HEK293T (cell line): ENCODE results near the gene CCDC33.

Source experiments
- CTCF ChIA-PET: fragments of 350-600 bp; formaldehyde crosslinking; extraction: SDS; loops from one replicate; lab custom pipeline; 2021; ENCODE audit warnings: antibody characterized with exemption, inconsistent platforms; lab: Yijun Ruan, JAX
- POLR2A ChIA-PET: fragments of 350-600 bp; formaldehyde crosslinking; extraction: SDS; loops from one replicate; lab custom pipeline; 2020; ENCODE audit warnings: antibody characterized with exemption, inconsistent platforms; lab: Yijun Ruan, JAX
- DNase-seq: peaks from one replicate; pipeline ENCODE4 v3.0.0; 2012; ENCODE audit warnings: mixed read lengths; ENCODE audit errors: extremely low spot score
- ARNT ChIP-seq: fragments of 450-650 bp; IDR thresholded peaks from 2 replicates; pipeline ENCODE4 v1.6.1; 2017; ENCODE audit warnings: mild to moderate bottlenecking
- BHLHE40 ChIP-seq: fragments of 450-650 bp; IDR thresholded peaks from 2 replicates; pipeline ENCODE4 v1.6.1; 2016; ENCODE audit warnings: mild to moderate bottlenecking, moderate library complexity, borderline replicate concordance
- CTBP1 ChIP-seq: fragments of 450-650 bp; IDR thresholded peaks from 2 replicates; pipeline ENCODE4 v1.6.1; 2016; ENCODE audit warnings: borderline replicate concordance
- ELF4 ChIP-seq: fragments of 450-650 bp; IDR thresholded peaks from 2 replicates; pipeline ENCODE4 v1.6.1; 2017; ENCODE audit warnings: antibody characterized with exemption
- FOXA1 ChIP-seq: fragments of 450-650 bp; IDR thresholded peaks from 2 replicates; pipeline ENCODE4 v1.6.1; 2016; ENCODE audit warnings: mild to moderate bottlenecking
- FOXK2 ChIP-seq: fragments of 450-650 bp; IDR thresholded peaks from 2 replicates; pipeline ENCODE4 v1.6.1; 2016; ENCODE audit warnings: mild to moderate bottlenecking
- FOXM1 ChIP-seq: fragments of 450-650 bp; IDR thresholded peaks from 2 replicates; pipeline ENCODE4 v1.6.1; 2017; ENCODE audit warnings: mild to moderate bottlenecking, borderline replicate concordance
- HDGF ChIP-seq: fragments of 450-650 bp; IDR thresholded peaks from 2 replicates; pipeline ENCODE4 v1.6.1; 2017; ENCODE audit warnings: antibody characterized with exemption, borderline replicate concordance
- L3MBTL2 ChIP-seq: fragments of 450-650 bp; conservative IDR thresholded peaks from 2 replicates; pipeline ENCODE4 v1.6.1; 2016; ENCODE audit warnings: mild to moderate bottlenecking
- LEF1 ChIP-seq: fragments of 450-650 bp; IDR thresholded peaks from 2 replicates; pipeline ENCODE4 v1.6.1; 2017; ENCODE audit warnings: mild to moderate bottlenecking, borderline replicate concordance
- NFRKB ChIP-seq: fragments of 450-650 bp; IDR thresholded peaks from 2 replicates; pipeline ENCODE4 v1.6.1; 2016; ENCODE audit warnings: mild to moderate bottlenecking, moderate library complexity
- SP1 ChIP-seq: fragments of 450-650 bp; IDR thresholded peaks from 2 replicates; pipeline ENCODE4 v1.6.1; 2017
- SUZ12 ChIP-seq: fragments of 450-650 bp; IDR thresholded peaks from 2 replicates; pipeline ENCODE4 v1.6.1; 2016; ENCODE audit warnings: mild to moderate bottlenecking
- TARDBP ChIP-seq: fragments of 450-650 bp; IDR thresholded peaks from 2 replicates; pipeline ENCODE4 v1.6.1; 2016
- ZNF384 ChIP-seq: fragments of 450-650 bp; IDR thresholded peaks from 2 replicates; pipeline ENCODE4 v1.6.1; 2016
- TF ChIP-seq, protein P1 (sequence below): fragments of 450-650 bp; IDR thresholded peaks from 2 replicates; pipeline ENCODE4 v1.6.1; 2016

CCDC33 gene

DNA sequence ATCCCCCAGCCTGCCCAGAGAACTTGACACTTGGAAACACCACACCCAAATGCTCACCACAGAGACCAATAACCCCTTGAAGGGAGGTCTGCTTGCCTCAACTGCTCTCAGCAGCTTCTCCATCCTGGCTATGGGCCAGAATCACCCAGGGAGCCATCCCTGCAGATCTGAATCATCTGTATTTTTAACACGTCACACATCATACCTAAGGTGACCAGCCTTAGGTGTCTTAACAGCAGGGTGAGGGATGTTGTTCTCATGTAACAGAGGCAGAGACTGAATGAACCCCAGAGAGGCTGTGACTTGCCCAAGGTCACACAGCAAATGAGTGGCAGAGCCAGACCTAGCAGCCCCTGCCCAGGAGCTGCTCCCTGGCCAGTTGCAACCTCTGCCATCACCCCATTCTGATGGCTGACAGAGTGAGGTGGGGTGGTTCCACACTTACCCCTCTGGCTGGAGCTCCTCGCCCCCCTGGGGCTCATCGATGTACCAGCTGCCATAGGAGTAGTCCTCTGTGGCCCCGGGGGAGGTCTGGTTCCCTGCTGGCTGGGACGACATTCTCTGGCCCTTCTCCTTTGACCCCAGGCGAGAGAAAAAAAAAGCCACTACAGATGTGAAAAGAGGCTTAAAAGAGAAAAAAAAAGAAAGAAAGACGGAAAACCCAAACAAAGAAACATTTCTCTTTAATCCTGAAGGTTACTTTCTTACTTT is 34.3 kb upstream of the CCDC33 start:
- no peak for DNase-seq
- ChIA-PET CTCF (interaction anchor here (0.7 to 1.4 kb wide), 5 partner anchors 24 to 160 kb away, joined by 4 to 9 read pairs (median 4); no protein-coding TSS in a partner anchor), POLR2A (interaction anchor here (0.6 to 2.5 kb wide), 9 partner anchors 8 to 1250 kb away, joined by 3 to 8 read pairs (median 4); partner anchors contain the start of gene SIN3A)
- no peak for TF ChIP-seq HDGF
- no peak for TF ChIP-seq LEF1
- no peak for TF ChIP-seq ZNF384
- no peak for TF ChIP-seq NFRKB
- TF ChIP-seq SP1, result no peak
- TF ChIP-seq TARDBP, result no peak
- no peak for TF ChIP-seq ELF4
- no peak for TF ChIP-seq FOXA1

DNA sequence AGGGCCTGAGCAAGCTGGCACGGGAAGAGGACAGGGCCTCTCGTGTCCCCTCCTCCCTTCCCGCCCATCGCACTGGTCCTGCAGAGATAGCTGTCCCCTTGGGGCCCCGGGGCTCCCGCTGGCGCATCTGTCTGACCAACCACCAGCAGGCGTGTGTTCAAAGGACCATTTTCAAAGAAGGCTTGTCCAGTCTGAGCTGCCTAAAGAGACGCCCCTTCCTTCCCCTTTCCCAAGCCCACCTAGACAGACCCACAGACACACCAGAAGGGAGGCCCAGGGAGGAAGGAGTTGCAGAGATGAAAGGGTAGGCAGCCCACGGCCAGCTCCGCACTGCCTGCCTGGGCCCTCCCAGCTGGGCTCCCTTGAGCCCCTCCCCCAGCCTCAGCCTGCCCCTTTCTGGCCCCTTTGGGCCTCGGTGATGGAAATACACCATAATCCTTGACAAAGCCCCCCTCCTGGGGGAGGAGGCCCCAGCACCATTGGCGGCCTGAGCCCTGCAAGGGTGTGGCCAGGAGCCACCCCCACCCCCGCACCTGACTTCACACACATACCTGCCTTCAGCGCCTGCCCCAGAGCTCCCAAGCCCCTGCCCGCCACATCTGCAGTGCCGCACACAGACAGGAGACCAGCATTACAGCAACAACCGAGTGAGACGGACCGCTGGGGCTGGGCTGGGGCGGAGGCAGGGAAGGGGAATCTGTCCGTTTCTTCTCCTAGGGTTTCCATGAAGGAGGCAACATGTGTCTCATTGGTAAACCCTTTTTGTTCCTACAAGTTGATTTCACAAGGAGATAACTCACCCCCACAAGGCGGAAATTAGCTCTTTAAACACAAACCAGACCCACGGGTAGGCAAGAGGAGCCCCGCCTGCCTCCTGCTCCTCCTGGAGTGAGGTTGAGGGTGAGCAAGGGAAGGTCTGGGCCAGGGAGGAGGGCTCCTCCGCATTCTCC is 33.4 kb upstream of the CCDC33 start, which contains the start of gene STRA6:
TSS of gene STRA6 (minus strand) at position 336 of the 950 bp plus-strand sequence. CDS start 520 bp downstream, outside the sequence.
- ChIA-PET POLR2A (interaction anchor here (0.6 to 2.5 kb wide), 9 partner anchors 9 to 1249 kb away, joined by 3 to 8 read pairs (median 4); partner anchors contain the start of gene SIN3A), CTCF (interaction anchor here (0.6 to 1.7 kb wide), 11 partner anchors 8 to 687 kb away, joined by 3 to 9 read pairs (median 4); partner anchors contain the start of gene ISLR2)
- TF ChIP-seq L3MBTL2 (no peak), LEF1 (no peak), FOXK2 (no peak), FOXA1 (no peak), TARDBP (no peak), ZNF384 (no peak), HDGF (no peak), SUZ12 (no peak)
- TF ChIP-seq, protein P1, sequence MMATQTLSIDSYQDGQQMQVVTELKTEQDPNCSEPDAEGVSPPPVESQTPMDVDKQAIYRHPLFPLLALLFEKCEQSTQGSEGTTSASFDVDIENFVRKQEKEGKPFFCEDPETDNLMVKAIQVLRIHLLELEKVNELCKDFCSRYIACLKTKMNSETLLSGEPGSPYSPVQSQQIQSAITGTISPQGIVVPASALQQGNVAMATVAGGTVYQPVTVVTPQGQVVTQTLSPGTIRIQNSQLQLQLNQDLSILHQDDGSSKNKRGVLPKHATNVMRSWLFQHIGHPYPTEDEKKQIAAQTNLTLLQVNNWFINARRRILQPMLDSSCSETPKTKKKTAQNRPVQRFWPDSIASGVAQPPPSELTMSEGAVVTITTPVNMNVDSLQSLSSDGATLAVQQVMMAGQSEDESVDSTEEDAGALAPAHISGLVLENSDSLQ, result no peak
- DNase-seq, result peak; percentile 45

DNA sequence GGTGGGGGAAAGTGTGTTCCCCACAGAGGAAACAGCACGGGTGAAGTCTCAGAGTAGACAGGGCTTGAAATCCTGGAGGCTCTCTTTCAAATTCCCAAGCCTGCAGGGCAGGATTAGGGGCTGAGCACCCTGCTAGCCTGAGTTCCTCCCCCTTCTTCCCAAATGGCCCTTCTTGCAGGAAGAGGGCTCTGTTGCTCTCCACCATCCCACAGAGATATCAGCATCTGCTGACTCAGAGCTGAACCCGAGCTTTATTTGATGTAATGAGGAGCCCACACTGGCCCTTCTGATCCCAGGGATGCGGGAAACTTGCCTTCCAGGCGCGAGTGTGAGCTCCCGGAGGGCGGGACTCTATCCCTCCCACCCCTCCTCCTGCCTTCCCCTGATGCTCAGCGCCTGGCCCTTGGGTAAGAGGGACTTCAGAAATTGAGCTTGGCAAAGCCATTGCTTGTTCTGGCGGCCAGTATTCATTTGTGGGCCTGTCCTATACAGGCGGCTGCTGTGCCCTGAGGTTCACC is 32.2 kb upstream of the CCDC33 start:
- POLR2A ChIA-PET, result interaction anchor here (1.2 to 2.5 kb wide), 3 partner anchors 10 to 17 kb away, joined by 4 to 8 read pairs (median 8); no protein-coding TSS in a partner anchor
- TF ChIP-seq NFRKB (no peak), ELF4 (no peak), L3MBTL2 (no peak), BHLHE40 (no peak), CTBP1 (no peak), TARDBP (no peak), SUZ12 (no peak), ARNT (no peak), SP1 (no peak), FOXK2 (no peak), ZNF384 (no peak), FOXM1 (no peak), FOXA1 (no peak), LEF1 (no peak), HDGF (no peak)
- TF ChIP-seq, protein P1, result no peak
- DNase-seq, result no peak
- CTCF ChIA-PET, result interaction anchor here (1.0 to 1.7 kb wide), 4 partner anchors 74 to 137 kb away, joined by 3 to 5 read pairs (median 4); partner anchors contain the start of gene ISLR2

DNA sequence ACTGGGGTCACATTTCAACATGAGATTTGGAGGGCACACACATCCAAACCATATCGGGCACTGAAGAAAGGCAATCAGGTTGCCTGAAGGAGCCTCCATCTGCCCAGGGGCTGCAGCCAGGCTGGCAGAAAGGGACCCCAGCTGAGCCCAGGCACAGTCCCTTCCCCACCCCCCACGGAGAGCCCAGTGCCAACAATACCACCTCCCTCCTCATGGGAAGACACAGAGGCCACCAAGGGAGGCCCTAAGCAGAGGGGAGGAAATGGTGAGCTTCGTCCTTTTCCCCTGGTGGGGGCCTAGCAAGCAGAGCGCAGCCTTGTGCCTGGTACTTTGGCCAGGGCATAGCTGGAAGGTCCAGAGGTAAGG is 30.6 kb upstream of the CCDC33 start:
- DNase-seq, result no peak
- no peak for TF ChIP-seq SP1
- TF ChIP-seq LEF1, result no peak
- no peak for TF ChIP-seq CTBP1
- TF ChIP-seq HDGF, result no peak
- TF ChIP-seq ZNF384, result no peak
- no peak for TF ChIP-seq FOXM1
- no peak for TF ChIP-seq FOXK2
- no peak for TF ChIP-seq ARNT
- TF ChIP-seq TARDBP, result no peak
- TF ChIP-seq ELF4, result no peak
- TF ChIP-seq FOXA1, result no peak
- no peak for TF ChIP-seq BHLHE40
- no peak for TF ChIP-seq SUZ12
- TF ChIP-seq, protein P1, result no peak
- TF ChIP-seq NFRKB, result no peak
- no peak for TF ChIP-seq L3MBTL2
- ChIA-PET POLR2A (no interaction called here), CTCF (no interaction called here)

DNA sequence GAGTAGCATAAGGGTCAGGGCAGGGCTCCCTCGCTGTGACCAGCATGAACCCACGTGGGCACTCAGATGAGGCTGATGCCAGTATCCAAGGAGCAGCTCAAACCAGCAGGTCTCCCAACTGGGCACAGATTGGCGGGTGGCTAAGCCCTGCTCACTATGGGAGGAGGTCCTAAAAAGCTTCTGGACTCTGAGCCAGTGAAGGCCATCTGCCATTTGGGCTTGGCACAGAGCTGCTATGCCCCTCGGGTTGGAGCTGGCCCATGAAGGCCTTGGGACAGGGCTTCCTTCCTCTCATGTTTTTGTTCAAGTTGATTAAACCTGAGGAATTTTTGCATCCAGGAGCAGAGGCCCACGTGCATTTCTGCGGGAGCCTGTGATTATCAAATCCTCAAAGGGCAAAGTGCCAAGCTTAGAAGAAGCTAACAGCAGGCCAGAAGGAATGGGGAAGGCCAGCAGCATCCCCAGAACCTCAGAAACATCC is 29.3 kb upstream of the CCDC33 start:
- TF ChIP-seq SUZ12 (no peak), ELF4 (no peak), L3MBTL2 (no peak), CTBP1 (no peak), FOXM1 (no peak), BHLHE40 (no peak), ZNF384 (no peak), TARDBP (no peak), FOXA1 (no peak), ARNT (no peak), FOXK2 (no peak), HDGF (no peak)
- TF ChIP-seq, protein P1, result no peak
- POLR2A ChIA-PET, result no interaction called here
- CTCF ChIA-PET, result no interaction called here
- no peak for DNase-seq
